RPMI8226 (cell line): ENCODE data around the gene POR.

Experiments used
- DNase-seq: peaks from one replicate; pipeline ENCODE4 v3.0.0-alpha.2; 2015

POR gene

GRCh38 chr7:75916685-75917634 is 2.0 kb downstream of the POR start:
- no peak for DNase-seq

DNA sequence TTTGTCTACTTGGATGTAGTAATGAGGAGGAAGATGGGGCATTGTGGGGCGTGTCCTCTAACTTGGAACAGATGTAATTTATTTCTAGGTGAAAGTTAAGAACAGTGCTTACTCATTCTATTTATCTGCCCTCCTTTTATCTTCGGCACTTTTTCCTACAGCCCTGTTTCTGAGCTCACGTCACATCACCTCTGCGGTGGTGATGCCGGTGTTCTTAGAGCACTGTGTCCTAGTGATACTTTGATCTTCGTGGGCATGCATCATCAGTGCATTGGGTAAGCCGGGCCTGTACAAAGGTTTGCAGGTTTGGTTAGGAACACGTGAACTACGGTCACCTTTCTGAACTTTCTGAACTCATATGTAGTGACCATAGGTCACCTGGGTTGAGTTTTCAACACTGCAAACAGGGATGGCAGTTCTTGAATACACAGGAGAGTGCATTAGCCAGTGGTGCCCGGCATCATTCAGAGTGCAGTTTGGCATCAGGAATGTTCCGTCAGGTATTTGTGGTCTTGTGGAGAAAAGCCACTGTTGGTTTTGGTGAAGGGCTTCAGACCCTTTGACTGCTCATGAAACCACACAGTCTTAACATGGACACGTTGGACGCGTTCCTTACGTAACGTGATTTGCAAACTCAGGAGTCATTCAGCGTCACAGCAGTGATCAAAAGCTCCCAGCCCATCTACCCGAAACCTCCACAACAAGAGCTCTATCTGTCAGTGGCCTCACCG is 5.6 kb downstream of the POR start:
- DNase-seq = no peak

DNA sequence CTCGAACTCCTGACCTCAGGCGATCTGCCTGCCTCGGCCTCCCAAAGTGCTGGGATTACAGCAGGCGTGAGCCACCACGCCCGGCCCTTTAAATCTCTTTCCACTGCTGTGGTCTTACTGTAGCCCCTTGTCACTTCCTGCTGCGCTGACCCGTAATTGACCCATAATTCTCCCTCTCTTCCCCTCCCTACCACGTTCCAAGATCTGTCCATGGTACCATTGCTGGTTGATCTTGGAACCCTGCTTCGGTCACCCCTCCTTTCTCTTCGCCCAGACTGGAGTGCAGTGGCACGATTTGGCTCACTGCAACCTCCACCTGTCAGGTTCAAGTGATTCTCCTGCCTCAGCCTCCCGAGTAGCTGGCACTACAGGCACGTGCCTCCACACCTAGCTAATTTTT is 6.5 kb downstream of the POR start:
- no peak for DNase-seq

GRCh38 chr7:75922966-75923603 is 8.1 kb downstream of the POR start:
- DNase-seq = no peak

DNA sequence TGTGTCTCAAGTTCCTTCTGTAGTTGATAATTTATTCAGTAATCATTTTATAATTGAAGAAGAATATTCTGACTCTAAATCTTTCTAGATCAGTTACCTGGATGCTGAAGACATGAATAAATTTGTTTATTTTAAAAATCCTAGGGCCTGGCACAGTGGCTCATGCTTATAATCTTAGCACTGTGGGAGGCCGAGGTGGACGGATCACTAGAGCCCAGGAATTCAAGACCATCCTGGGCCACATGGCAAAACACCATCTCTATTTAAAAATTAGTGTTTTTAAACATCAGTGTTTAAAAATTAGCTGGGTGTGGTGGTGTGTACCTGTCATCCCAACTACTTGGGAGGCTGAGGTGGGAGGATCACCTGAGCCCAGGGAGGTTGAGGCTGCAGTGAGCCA is 9.3 kb downstream of the POR start:
- DNase-seq = no peak

DNA sequence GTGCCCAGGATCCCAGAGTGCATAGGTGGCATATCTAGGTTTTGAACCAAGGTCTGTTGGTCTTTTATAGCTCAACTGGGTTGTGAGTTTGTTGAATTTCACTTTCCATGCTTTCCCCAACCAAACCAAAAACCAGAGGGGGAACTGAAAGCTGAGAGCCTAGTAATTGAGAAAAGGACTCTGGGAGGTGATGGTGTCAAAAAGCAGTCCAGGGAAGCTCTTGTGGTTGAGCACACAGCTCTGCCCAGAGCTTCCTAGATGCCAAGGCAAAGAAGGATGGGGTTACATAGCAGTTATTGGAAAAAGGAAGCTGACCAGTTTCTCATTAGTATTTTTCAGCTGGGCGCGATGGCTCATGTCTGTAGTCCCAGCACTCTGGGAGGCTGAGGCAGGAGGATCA is 9.9 kb downstream of the POR start:
- DNase-seq = peak; percentile 37

DNA sequence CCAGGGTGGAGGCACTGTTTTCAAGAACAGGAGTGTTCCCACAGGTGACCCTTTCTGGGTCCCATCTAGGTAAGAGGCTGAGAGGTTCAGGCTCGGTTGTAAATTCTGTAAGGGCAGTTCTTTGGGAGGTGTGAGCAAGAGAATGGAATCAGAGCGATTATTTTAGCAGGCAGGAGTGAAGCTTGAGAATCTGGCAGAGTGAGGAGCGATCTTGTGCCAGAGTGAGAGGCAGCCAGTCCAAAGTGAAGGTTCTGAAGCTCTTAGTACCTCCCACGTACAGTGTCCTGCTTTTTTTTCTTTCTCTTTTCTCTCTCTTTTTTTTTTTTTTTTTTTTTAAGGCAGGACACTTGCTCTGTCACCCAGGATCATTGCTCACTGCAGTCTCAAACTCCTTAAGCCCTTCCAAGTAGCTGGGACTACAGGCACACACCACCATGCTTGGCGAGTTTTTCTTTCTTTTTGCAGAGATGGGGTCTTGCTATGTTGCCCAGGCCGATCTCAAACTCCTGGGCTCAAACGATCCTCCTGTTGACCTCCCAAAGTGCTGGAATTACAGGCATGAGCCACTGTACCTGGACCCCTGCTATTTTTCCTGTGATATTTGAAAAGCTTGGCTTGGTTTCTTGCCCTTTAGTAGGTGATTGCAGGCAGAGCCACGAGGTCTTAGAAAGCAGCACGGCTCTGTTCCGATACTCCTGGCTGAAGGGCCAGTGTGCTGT is 10.9 kb downstream of the POR start:
- no peak for DNase-seq

DNA sequence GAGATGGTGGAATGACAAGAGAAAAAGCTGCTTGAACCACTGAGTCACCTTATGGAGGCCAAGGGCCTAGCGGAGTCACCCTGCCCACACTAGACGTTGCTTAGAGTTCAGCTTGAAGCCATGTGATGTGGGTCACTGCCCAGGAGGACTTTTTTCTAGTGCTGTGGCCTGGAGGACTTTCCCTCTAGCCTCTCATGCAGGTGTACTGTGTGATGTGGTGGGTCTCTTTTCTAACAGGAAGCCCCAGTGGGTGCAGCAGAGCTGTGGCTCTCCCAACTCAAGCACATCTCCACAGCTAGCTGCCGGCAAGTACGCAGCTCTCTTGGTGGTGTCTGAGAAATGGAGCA is 13.6 kb downstream of the POR start:
- DNase-seq = no peak

GRCh38 chr7:75931680-75932079 is 16.7 kb downstream of the POR start:
- no peak for DNase-seq

DNA sequence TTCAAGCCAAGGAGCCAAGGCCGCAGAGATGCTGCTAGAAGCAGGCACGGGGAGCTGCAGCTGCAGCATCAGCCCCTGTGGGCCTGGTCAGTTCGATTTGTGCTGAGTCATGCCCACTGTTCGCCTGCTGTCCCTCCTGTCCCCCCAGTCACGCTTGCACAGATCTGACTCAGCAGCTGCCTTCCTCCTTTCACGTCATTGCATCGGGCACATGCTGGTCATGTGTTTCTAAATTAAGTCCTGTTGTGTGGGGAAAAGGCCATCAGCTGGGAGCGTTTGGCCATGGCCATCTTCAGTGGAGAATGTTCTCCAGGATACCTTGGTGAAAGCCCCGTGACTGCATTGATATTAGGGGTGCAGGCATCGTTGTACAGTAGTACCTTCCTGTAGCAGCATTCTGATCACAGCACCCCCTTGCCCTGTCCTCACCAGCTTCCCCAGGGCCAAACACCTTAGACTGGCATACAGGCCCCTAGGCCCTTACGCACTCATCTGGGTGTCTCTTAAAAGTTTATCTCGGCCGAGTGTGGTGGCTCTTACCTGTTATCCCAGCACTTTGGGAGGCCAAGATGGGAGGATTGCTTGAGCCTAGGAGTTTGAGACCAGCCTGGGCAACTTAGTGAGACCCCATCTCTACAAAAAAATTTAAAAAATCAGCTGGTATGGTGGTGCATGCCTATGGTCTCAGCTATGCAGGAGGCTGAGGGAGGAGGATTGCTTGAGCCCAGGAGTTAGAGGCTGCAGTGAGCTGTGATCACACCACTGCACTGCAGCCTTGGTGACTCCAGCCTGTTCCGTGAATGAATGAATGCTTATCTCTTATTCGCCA is 23.2 kb downstream of the POR start:
- DNase-seq = no peak

DNA sequence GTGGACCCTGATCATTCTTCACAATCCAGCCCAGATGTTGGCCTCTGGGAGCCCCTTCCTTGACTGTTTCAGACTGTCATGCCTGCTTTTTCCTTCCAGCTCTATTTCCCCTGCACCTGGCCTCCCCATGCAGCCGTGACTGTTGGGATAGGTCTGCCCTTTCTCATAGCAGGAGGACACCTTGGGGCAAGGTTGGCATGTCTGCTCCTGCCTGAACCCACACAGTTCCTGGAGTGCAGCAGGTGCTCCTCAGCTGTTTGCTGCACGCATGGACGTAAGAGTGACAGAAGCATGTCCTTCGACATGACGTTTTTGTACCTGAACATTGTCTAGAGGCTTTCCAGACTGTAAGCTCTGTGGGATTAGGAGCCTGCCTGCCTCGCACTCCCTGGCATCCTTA is 24.0 kb downstream of the POR start:
- DNase-seq = no peak

GRCh38 chr7:75943864-75944263 is 28.9 kb downstream of the POR start:
- no peak for DNase-seq

DNA sequence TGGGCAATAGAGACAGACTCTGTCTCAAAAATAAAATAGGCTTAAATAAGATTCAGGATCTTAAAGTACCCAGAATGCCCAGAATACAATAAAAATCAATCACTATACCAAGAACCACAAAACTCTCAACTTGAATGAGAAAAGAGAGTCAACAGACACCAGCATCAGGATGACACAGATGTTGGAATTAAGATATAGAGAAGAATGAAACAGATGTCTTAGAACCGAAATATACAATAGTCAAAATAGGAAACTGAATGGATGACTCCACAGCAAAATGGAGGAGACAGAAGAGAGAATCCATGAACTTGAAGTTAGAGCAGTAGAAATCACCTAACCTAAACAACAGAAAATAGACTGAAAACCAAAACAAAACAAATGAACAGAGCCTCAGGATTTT is 29.6 kb downstream of the POR start:
- no peak for DNase-seq

GRCh38 chr7:75945297-75946168 is 30.6 kb downstream of the POR start:
- no peak for DNase-seq

GRCh38 chr7:75946207-75946855 is 31.4 kb downstream of the POR start:
- no peak for DNase-seq

- DNase-seq = no peak
Observed at GRCh38 chr7:75948179-75948578, 33.2 kb downstream of the POR start.

DNA sequence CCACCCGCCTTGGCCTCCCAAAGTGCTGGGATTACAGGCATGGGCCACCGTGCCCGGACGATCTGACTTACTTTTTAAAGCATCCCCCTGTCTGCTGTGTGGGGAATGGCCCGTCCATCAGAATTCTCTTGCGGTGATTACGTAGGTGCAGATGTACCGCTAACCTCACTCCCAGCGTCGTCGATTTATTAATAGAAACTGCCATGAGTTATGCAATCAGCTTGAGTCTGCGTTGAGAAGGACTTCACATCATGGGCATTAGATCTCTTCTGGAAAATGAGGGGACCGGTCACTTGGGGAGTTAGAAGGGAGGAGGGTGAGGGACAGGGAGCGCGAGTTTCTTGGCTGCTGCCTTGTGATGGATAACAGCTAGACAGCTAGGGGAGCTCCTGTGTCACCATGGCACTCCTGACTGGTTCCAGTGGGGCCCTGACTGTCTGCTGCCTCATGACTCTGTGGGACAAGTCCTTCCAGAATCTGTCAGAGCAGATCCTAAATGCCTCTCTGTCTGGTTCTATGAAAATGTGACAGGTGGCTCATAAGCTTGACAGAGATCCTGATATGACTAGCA is 35.2 kb downstream of the POR start:
- no peak for DNase-seq

DNA sequence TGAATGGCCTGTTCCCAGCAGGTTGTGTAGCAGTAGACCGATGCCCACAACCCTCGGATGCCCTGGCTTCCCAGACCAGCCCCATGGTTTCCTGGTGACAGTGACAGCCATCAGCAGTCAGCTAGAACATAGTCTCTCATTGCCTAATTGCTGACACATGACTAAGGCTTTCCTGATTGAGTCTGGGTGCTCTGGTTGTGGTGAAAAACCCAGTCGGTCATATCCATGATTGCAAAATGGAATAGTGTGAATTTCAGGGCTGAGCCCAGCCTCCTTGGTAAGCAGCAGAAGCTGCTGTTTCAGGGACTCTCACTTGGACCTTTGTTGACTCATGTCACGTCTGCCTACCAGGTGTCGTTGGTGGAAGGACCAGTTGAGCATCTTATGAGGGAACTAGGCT is 36.6 kb downstream of the POR start:
- DNase-seq = no peak

DNA sequence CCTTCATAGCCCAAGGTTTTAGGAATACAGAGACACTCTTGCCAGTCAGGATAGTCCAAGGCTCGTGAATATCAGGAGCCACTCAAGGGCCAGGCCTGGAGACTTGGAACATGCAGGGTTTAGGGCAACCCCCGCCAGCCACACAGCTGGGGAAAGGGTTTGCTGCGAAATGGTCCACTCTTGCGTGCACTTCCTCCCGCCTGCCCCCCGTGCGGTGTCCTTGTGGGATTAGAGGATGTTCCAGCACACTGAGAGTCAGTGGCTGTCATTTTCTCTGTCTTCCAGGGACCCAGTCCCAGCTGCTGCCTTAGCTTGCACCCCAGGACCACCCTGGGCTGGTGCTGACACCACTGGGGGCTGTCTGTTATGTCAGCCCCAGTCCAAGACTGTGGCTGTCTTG is 38.5 kb downstream of the POR start:
- DNase-seq = no peak

GRCh38 chr7:75953931-75954330 is 39.0 kb downstream of the POR start:
- DNase-seq = no peak
